ENCODE results near the gene SNX32. TPM values are rescaled to one million over a fixed set of nuclear protein-coding genes. Genes with fewer than 3 reads are reported as not detected.

Gene SNX32
- total RNA-seq = 1 to 10 TPM in 1 of 4 donors, under 1 TPM in 1, not detected in 2; 0.58 to 2.6 TPM

DNA sequence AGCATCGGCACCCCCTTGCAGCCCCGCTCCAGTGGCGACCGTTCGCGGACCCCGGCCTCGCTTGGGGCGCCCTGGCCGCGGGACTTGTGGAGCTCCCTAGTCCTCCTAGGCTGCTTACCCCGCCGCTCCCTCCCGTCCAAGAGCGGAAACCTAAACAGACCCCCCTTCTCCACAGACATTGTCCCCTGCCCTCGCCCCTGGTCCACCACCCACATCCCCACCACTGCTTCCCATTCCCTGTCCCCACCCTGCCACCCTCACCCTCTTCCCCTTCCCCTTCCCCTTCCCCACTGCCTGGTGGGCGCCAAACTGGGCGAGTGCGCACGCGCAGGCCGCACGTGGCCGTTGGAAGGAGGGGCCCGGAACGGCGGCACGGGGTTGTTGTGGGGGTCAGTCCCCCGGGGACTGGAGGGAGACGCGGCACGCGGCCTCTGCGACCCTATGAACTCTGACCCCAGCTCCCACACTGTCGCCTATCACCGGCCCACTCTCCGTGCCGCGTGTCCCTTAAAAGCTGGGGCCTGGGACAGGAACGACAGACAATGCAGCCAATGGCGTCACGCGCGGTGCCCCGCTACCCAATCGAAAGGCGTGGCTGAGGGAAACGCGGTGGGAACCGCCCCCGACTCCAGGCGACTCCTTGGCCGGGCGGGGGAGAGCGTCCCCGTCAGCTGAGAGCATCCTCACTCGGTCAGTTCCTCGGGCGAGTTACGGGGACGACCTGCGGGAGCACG is at the start of gene SNX32:
SNX32 (plus strand) TSS at position 667 of the 734 bp plus-strand sequence. CDS start 103 bp downstream, outside the sequence.
- peak; percentile 94 to 95 for DNase-seq
- peak within 1 kb of the TSS in 1 of 2 donors; percentile 37 for H3K27ac ChIP-seq
- peaks cover 4 to 5% of the 10 kb centered on the region in 2 donors for H3K4me1 ChIP-seq
- H3K36me3 ChIP-seq = no peaks in the 10 kb centered on the region
- H3K9me3 ChIP-seq = no peaks in the 10 kb centered on the region
- intact Hi-C loops (cut with DNase I; ENCODE audit: low total_unique reads) = no loop called here
- H3K27me3 ChIP-seq = no peaks in the 10 kb centered on the region
- TF ChIP-seq, protein P1, sequence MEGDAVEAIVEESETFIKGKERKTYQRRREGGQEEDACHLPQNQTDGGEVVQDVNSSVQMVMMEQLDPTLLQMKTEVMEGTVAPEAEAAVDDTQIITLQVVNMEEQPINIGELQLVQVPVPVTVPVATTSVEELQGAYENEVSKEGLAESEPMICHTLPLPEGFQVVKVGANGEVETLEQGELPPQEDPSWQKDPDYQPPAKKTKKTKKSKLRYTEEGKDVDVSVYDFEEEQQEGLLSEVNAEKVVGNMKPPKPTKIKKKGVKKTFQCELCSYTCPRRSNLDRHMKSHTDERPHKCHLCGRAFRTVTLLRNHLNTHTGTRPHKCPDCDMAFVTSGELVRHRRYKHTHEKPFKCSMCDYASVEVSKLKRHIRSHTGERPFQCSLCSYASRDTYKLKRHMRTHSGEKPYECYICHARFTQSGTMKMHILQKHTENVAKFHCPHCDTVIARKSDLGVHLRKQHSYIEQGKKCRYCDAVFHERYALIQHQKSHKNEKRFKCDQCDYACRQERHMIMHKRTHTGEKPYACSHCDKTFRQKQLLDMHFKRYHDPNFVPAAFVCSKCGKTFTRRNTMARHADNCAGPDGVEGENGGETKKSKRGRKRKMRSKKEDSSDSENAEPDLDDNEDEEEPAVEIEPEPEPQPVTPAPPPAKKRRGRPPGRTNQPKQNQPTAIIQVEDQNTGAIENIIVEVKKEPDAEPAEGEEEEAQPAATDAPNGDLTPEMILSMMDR (IDR thresholded peaks at IDR 0.05) = peak in 1 of 4 experiments; percentile 8
- peak in 1 of 2 donors; percentile 31 for TF ChIP-seq POLR2A (IDR thresholded peaks at IDR 0.05)
- H3K4me3 ChIP-seq = peak within 1 kb of the TSS; percentile 47 to 54

DNA sequence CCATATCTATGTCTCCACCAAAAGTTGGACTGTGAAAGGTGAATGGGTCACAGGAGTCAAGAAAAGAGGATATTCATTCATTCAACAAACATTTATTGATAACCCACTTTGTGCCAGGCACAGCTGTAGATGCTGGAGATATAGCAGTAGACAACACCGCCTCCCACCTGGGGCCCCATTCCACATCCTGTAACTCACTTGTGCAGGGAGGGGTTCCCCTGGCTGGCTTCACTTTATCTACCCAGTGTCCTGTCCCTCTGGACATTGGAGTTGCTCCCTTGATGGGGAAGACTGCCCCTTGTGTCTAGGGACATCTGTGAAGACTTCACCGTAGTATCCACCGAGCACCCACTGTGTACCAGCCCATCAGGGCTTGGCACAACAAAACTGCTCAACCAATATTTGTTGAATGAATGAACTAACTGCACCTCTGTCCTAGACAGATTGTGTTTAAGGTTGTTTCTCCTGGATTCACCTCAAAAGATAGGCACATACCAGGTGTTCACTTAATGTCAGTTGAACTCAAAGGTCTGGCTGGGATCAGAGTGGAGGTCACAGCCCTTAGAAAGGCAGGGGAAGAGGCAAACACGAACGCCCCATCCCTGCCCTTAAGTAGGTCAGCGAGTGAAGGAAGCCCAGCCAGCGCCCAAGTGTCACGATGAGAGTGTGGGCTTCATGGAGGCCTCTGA is 48.3 kb upstream of the SNX32 start:
- H3K27me3 ChIP-seq = peaks cover 10 to 27% of the 10 kb centered on the region in 2 donors
- no peaks in the 10 kb centered on the region for H3K36me3 ChIP-seq
- no peak overlapping the region for H3K4me3 ChIP-seq
- no peak for DNase-seq
- H3K9me3 ChIP-seq = no peaks in the 10 kb centered on the region
- intact Hi-C loops (cut with DNase I; ENCODE audit: low total_unique reads) = no loop called here
- H3K4me1 ChIP-seq = peaks cover 0 to 8% of the 10 kb centered on the region in 2 donors
- no peak overlapping the region for H3K27ac ChIP-seq
- no peak for TF ChIP-seq POLR2A (IDR thresholded peaks at IDR 0.05)
- TF ChIP-seq, protein P1 (IDR thresholded peaks at IDR 0.05) = no peak

DNA sequence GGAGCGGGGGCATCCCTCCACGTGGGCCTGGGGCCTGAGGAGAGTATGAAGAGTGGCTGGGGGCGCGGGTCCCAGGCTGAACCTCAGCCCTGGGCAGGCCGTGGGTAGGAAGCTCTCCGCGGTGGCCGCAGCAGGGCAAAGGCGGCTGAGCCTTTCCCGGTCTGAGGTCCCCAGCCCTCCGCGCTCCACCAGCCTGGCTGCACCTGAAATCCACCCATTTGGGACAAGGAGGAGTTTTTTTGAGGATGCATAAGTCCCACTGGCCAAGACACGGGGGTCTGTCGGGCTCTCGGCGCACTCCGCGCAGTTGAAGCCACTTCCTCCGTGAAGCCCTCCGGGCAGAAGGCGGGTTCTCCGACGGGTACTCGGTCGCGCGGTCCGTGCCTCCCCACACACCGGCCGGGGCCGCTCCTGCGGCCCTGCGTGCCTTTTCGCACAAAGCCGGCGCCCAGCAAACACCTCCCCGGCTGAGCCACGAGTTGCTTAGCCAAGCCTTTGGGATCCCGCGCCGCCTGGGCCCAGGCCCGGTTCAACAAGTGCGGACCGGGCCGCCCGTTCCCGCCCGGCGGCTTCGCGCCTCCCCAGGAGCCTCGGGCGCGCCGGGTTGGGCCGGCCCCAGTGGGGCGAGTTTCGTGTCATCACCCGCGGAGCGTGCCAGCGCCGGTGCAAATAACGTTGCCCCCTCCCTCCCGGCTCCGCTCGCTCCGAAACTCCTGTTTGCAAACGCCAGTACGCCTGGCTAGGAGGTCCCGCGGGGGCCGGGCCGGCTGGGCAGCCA is 47.6 kb upstream of the SNX32 start:
- Histone ChIP-seq H3K4me1 (peaks cover 0 to 8% of the 10 kb centered on the region in 2 donors), H3K4me3 (no peak overlapping the region), H3K36me3 (no peaks in the 10 kb centered on the region), H3K27me3 (peaks cover 10 to 27% of the 10 kb centered on the region in 2 donors), H3K27ac (no peak overlapping the region), H3K9me3 (no peaks in the 10 kb centered on the region)
- DNase-seq = no peak
- TF ChIP-seq, protein P1 (IDR thresholded peaks at IDR 0.05) = no peak
- no peak for TF ChIP-seq POLR2A (IDR thresholded peaks at IDR 0.05)
- intact Hi-C loops (cut with DNase I; ENCODE audit: low total_unique reads) = no loop called here

DNA sequence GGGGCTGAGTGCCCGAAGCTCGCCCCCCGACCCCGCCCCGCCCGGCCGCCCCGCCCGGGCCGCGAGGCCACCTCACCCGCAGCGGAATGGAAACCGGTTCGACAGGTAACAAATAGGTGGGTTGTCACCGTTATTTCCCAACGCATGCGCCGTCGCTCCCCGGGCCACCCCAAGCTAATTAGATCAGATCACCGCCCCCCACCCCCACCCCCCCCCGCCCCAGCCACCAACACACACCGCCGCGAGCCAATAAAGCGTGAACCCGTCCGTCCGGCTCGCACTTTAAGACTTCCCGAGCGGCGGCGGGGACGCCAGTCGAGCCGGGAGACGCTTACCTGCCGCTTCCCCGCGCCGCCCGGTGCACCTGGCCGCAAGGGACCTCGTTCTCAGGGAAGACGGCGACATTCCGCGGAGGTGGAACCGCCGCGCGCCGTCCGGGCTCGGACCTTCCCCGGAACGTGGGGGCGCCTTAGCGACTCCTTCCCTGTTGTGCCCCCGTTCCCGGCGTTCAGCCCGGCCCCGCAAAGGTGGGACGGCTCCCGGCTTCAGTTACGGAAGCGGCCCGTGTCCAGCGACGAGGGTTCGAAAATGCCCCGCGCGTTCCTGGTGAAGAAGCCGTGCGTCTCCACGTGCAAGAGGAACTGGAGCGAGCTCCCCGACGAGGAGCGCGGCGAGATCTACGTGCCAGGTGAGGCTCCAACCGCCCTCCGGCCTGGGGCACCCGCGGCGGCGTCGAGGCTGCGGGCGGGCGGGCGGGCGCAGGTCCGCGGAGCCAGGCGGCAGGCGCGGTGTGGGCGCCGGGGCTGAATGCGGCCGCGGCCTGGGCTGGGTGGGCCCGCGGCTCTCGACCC is 46.8 kb upstream of the SNX32 start, which contains the start of gene OVOL1:
OVOL1 (plus strand) TSS at position 278 of the 851 bp plus-strand sequence; CDS start at position 589, 311 bp downstream.
- Histone ChIP-seq H3K4me1 (peaks cover 0 to 8% of the 10 kb centered on the region in 2 donors), H3K27ac (no peak within 1 kb of the TSS), H3K27me3 (peaks cover 10 to 27% of the 10 kb centered on the region in 2 donors), H3K4me3 (peak within 1 kb of the TSS in 1 of 2 donors; percentile 14), H3K36me3 (no peaks in the 10 kb centered on the region), H3K9me3 (no peaks in the 10 kb centered on the region)
- intact Hi-C loops (cut with DNase I; ENCODE audit: low total_unique reads) = no loop called here
- TF ChIP-seq POLR2A (IDR thresholded peaks at IDR 0.05) = peak in 1 of 2 donors; percentile 9
- TF ChIP-seq, protein P1 (IDR thresholded peaks at IDR 0.05) = no peak
- no peak for DNase-seq

All from uterus (tissue), 4 donors.